HG02840 (cell line): Measurements from ENCODE around the gene ARMS2.

Experiments
- ATAC-seq: cut with Tn5 transposase; IDR thresholded peaks from one replicate; pipeline ENCODE4 v1.9.1; 2021; ENCODE audit warnings: mild to moderate bottlenecking, moderate library complexity, moderate number of reproducible peaks; ENCODE audit not compliant: unreplicated experiment, low FRiP score

The ARMS2 gene

GRCh38 chr10:122490786-122491680 is 36.6 kb downstream of the ARMS2 start:
- no peak for ATAC-seq

GRCh38 chr10:122492006-122492405 is 37.6 kb downstream of the ARMS2 start:
- no peak for ATAC-seq

DNA sequence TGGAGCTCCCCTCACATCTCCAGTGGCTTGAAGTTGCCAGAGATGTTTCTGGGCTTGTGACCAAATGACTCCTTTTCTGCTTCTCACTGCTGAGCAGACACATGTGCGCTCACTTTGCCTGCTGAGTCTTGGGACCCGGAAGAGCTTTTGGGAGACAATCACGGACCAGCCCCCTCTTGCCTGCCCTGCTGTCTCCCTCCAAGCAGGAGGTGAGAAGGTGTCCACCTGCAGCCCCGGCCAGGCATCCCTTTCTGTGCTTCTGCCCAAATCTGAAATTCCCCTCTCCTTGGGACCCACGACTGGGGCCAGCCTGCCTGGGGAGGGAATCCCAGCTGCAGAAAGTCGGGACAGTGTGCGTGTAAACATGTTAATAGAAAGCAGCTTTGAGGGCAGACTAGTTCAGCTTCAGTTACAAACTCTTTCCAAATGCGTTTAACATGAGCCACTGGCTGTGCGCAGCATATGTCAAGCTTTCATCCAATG is 38.6 kb downstream of the ARMS2 start:
- no peak for ATAC-seq

DNA sequence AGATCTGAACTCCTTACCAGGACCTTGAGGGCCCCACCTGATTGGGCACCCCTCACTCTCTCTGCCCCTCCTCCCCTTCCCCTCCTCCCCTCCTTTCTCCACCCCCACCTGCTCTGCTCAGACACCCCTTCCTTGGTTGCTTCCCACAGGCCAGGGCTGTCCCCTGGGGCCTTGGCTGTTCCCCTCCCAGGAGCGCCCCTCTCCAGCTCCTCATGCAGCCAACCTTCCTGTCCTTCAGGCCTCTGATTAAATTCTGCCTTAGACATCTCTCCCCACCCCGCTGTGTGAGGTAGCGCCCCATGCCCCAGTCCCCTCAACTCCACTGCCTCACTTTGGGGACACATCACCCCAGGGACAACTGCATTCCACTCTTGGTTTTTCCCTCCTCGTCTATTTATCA is 39.3 kb downstream of the ARMS2 start:
- ATAC-seq, result no peak

DNA sequence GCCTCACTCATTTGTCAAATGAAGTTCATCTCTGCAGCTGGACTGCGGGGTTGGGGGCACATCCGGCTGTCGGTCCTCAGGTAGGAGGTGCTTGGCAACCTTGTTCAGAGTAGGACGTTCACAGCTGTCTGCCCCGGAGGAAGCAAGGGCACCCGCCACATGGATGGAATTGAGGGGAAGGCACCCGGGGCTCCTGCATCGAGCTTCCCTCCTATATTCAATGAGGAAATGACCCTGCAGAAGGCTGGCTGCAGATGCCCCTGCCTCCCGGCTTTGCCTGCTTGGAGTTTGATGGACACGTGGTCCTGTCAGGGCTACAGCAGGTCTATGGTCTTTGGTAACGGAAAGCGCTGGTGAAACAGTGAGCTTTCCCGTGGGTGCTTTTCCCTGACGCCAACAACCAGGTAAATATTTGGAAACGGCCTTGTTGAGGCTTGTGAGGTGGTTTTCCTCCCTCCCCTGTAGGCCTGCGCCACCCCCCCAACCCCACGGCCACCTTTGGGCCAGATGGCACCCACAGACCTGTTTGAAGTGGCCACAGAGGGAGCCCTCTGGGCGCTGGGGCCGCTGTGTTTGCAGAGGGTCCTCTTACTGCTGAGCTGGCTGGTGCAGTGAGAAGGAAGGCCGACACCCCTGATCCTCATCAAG is 39.8 kb downstream of the ARMS2 start:
- ATAC-seq, result no peak

DNA sequence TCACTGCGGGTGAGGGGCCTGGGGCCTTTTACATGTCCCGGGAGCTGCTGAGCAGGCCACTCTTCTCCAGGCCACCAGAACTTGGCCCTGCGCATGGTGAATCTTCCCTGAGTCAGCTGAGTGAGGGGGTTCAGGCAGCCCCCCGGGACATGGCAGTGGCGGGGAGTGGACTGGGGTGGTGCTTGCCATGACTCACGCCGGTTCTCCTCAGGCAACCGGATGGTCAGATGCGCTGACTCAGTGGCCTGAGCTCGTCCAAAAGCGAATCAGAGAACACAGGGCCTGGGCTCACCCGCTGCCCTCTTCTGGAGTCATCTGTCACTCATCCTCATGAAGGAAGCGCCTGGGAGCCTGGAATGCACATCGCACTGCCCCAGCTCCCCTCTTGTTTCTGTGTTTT is 40.4 kb downstream of the ARMS2 start:
- ATAC-seq, result no peak

DNA sequence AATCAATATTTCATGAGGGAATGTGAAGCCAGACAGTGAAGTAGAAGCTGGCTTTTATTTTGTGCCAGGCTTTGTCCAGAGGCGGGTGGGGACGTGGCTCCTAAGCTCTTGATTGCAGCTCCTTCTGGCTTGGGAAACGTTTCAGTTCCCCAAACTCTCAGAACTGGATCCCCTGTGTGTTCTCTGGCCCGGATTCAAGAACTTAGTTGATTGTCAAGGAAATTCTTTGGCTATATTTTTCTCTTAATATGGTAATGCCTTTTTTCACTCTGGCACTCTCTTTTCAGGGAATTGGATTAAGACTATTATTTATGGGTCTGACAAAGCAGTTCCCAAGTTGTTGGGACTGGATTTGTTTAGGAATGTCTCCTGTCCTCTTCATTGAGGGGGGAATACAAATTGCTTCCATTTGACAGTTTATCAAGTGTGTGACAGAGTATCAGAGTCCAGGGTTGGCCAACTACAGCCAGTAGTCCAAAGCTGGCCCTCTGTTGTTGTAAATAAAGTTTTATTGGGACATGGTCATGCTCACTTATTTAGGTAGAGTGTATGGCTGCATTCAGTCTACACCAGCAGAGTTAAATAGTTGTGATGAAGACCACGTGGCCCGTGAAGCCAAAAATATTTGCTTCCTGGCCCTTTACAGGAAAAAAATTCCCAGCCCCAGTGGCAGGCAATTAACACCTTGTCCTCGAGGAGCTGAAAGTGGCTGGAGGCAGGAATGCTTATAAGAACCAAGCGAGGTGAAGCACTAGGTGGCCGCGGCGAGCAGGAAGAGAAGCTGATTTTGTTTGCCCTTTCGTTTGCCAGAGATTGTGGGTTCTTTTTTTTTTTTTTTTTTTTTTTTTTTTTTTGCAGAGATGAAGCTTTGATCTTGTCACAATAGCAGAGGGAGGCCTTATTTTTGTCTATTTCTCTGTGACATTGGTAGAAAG is 41.2 kb downstream of the ARMS2 start:
- no peak for ATAC-seq

- no peak for ATAC-seq
These were observed 42.8 kb downstream of the ARMS2 start for GRCh38 chr10:122497241-122497640.

DNA sequence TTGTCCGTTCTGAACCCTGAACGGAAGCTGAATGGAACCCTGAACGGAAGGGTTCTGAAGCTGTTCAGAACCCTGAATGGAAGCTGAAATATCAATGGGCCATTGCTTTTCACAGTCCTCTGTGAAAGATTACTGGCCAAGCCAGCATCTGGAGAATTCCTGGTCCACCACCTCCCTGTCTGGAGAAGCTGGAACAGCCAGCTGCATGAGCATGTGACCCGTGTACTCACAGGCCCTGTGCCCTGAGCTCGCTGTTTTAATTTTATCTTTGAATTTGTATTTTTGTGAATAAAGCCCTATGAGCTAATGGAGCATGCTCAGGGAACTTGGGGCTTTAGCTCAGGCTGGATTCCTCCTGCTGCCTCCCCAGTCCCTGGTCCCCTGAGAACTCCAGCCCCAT is 44.1 kb downstream of the ARMS2 start:
- no peak for ATAC-seq

- no peak for ATAC-seq
These were observed 44.6 kb downstream of the ARMS2 start for GRCh38 chr10:122499012-122499411.

DNA sequence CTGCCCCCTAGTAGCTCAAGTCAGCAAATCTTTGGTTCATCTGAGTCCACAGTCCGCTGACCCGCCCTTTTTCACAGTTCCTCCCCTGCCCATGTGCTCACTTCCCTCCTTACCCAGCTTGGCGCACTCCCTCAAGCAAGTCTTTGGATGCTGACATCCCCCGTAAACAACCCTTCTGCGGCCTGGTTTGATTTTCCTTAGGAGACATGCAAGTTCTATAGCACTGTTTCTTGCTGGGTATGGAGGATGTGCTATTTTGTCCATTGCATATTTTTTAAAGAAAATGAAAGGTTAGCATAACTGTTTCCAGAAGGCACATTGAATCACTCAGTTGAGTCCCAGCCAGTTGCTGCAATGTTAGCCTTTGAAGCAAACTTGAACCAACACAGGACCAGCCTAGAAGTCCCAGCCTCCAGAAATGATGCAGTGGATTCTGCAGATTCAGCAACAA is 45.1 kb downstream of the ARMS2 start:
- ATAC-seq, result no peak

DNA sequence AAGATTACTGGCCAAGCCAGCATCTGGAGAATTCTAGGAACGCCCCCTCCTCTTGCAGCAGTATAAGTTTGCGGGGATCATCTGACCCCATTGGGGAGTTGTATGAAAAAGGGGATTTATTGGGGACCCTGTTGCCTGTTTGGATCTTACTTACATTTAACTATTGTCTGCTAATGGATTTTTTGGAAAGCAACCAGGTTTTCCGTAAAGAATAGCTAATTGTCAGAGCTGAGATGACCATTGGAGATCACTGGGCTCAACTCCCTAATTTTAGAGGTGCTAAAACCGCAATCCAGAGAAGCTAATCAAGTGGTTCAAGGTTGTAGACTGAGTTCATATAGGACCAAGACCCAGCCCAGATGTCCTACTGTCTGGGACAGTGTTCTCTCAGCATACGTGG is 45.7 kb downstream of the ARMS2 start:
- ATAC-seq, result no peak

GRCh38 chr10:122500726-122501125 is 46.3 kb downstream of the ARMS2 start:
- no peak for ATAC-seq

DNA sequence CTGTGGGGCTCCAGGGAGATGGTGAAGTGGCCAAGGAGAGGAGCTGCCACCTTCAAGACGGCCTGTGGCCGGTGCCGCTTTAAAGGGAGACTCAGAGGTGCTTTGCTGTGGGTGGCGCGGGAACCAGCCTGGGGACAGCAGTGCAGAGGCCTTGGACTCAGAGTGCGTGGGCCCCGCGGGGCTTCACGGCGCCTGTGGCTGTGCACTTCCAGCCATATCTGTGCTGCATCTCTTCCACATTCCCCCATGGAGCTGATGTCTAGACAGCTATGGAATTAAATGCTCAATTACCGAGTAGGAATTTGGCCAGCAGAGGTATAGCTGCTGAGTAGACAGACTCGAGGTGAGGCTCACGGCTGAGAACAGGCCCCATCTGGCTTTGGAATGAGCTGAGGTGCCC is 48.6 kb downstream of the ARMS2 start:
- ATAC-seq, result no peak

- ATAC-seq, result no peak
These were observed 49.6 kb downstream of the ARMS2 start for GRCh38 chr10:122503886-122504609.

- ATAC-seq, result no peak
These were observed 50.1 kb downstream of the ARMS2 start for GRCh38 chr10:122504610-122504950.

- ATAC-seq, result no peak
These were observed 50.6 kb downstream of the ARMS2 start for GRCh38 chr10:122505011-122505410.

GRCh38 chr10:122505885-122506645 is 51.6 kb downstream of the ARMS2 start:
- no peak for ATAC-seq
